ENCODE measurements around the gene VIPR1.

Gene VIPR1

GRCh38 chr3:42502429-42503250 lies at the start of gene VIPR1:
Gene VIPR1 (plus strand): TSS chr3:42502643. CDS start chr3:42502736, 93 bp downstream.
- DNase-seq, result peak; percentile 97

GRCh38 chr3:42456211-42456610 lies 46.2 kb upstream of the VIPR1 start:
- DNase-seq, result no peak

- DNase-seq, result no peak
Measured at GRCh38 chr3:42459151-42459550, 43.3 kb upstream of the VIPR1 start.

- DNase-seq, result no peak
Measured at GRCh38 chr3:42461762-42462161, 40.7 kb upstream of the VIPR1 start.

GRCh38 chr3:42463093-42463492 lies 39.4 kb upstream of the VIPR1 start:
- DNase-seq, result no peak

GRCh38 chr3:42468111-42468510 lies 34.3 kb upstream of the VIPR1 start:
- DNase-seq, result no peak

GRCh38 chr3:42472555-42472954 lies 29.9 kb upstream of the VIPR1 start:
- DNase-seq, result no peak

GRCh38 chr3:42473083-42473932 lies 29.1 kb upstream of the VIPR1 start:
- no peak for DNase-seq

- no peak for DNase-seq
Measured at GRCh38 chr3:42476225-42477125, 26.0 kb upstream of the VIPR1 start.

- no peak for DNase-seq
Measured at GRCh38 chr3:42477696-42478095, 24.7 kb upstream of the VIPR1 start.

- no peak for DNase-seq
Measured at GRCh38 chr3:42478830-42479229, 23.6 kb upstream of the VIPR1 start.

GRCh38 chr3:42486814-42487565 lies 15.5 kb upstream of the VIPR1 start:
- DNase-seq, result no peak

- DNase-seq, result no peak
Measured at GRCh38 chr3:42488687-42489086, 13.8 kb upstream of the VIPR1 start.

GRCh38 chr3:42489116-42489936 lies 13.1 kb upstream of the VIPR1 start:
- DNase-seq, result no peak

- no peak for DNase-seq
Measured at GRCh38 chr3:42489937-42490227, 12.6 kb upstream of the VIPR1 start.

GRCh38 chr3:42490243-42490642 lies 12.2 kb upstream of the VIPR1 start:
- no peak for DNase-seq

GRCh38 chr3:42491881-42492507 lies 10.4 kb upstream of the VIPR1 start:
- DNase-seq, result peak; percentile 28

- DNase-seq, result peak; percentile 34
Measured at GRCh38 chr3:42492508-42493080, 9.8 kb upstream of the VIPR1 start.

- DNase-seq, result no peak
Measured at GRCh38 chr3:42493126-42493797, 9.2 kb upstream of the VIPR1 start.

GRCh38 chr3:42493798-42494151 lies 8.7 kb upstream of the VIPR1 start:
- DNase-seq, result peak; percentile 50

Measured in activated effector memory CD4-positive, alpha-beta T cell treated with anti-CD3 and anti-CD28 coated beads, Interleukin-2, amount 50 U/mL, for 16 hours (primary cell).